Neural cell (in vitro differentiated cells): ENCODE measurements around the gene XIRP1. TPM values are rescaled to one million over a fixed set of nuclear protein-coding genes. Genes with fewer than 3 reads are reported as not detected.

Source experiments
- H2AFZ ChIP-seq: fragments of 200-600, 300-800 bp; sonication (generic), shearing (Covaris generic); 2 replicates; pipeline ENCODE4 v1.6.0; 2014; ENCODE audit warnings: low read depth, mild to moderate bottlenecking, antibody characterized with exemption, low read length, moderate library complexity
- H3F3A ChIP-seq: fragments of 200-600 bp; shearing (Covaris generic); 2 replicates; pipeline ENCODE4 v1.6.1; 2016; ENCODE audit warnings: mild to moderate bottlenecking, moderate library complexity, mixed read lengths, antibody characterized with exemption, low read length; ENCODE audit not compliant: insufficient read depth, poor library complexity, severe bottlenecking
- H3K27ac ChIP-seq: fragments of 200-600, 300-800 bp; sonication (generic), shearing (Covaris generic); 2 replicates; pipeline ENCODE4 v1.5.1; 2014; ENCODE audit warnings: mild to moderate bottlenecking, low read length, moderate library complexity
- H3K27me3 ChIP-seq: fragments of 300-800, 200-600 bp; sonication (generic), shearing (Covaris generic); 2 replicates; pipeline ENCODE4 v1.6.0; 2014; ENCODE audit warnings: mild to moderate bottlenecking, low read depth, low read length, moderate library complexity; ENCODE audit not compliant: insufficient read depth
- H3K36me3 ChIP-seq: fragments of 300-800, 200-600 bp; sonication (generic), shearing (Covaris generic); 2 replicates; pipeline ENCODE4 v1.5.1; 2014; ENCODE audit warnings: mild to moderate bottlenecking, antibody characterized with exemption, low read length, moderate library complexity; ENCODE audit not compliant: insufficient read depth
- H3K4me2 ChIP-seq: fragments of 300-800, 200-600 bp; sonication (generic), shearing (Covaris generic); 2 replicates; pipeline ENCODE4 v1.6.0; 2014; ENCODE audit warnings: mild to moderate bottlenecking, low read length
- H3K4me3 ChIP-seq: fragments of 300-800, 200-600 bp; sonication (generic), shearing (Covaris generic); 2 replicates; pipeline ENCODE4 v1.5.1; 2014; ENCODE audit warnings: mild to moderate bottlenecking, low read length, moderate library complexity
- H3K79me2 ChIP-seq: fragments of 200-600 bp; shearing (Covaris generic); replicated peaks from 2 replicates; pipeline ENCODE4 v1.6.0; 2014; ENCODE audit warnings: mild to moderate bottlenecking, low read length, moderate library complexity; ENCODE audit not compliant: insufficient read depth
- H3K9ac ChIP-seq: fragments of 300-800, 200-600 bp; sonication (generic), shearing (Covaris generic); 2 replicates; pipeline ENCODE4 v1.6.1; 2016; ENCODE audit warnings: mild to moderate bottlenecking, low read length, mixed read lengths
- H3K9me2 ChIP-seq: fragments of 200-600 bp; shearing (Covaris generic); 2 replicates; pipeline ENCODE4 v1.6.1; 2016; ENCODE audit warnings: mild to moderate bottlenecking, low read length, mixed read lengths; ENCODE audit not compliant: insufficient read depth
- H3K9me3 ChIP-seq: fragments of 200-600, 300-800 bp; sonication (generic), shearing (Covaris generic); 2 replicates; pipeline ENCODE4 v1.6.1; 2016; ENCODE audit warnings: mild to moderate bottlenecking, mixed run types, low read length, moderate library complexity, mixed read lengths
- H4K20me1 ChIP-seq: fragments of 200-600 bp; shearing (Covaris generic); 2 replicates; pipeline ENCODE4 v1.6.1; 2016; ENCODE audit warnings: mild to moderate bottlenecking, mixed run types; ENCODE audit not compliant: insufficient read depth
- CTCF ChIP-seq: fragments of 450-650 bp; IDR thresholded peaks from 2 replicates; pipeline ENCODE4 v1.5.1; 2014; ENCODE audit warnings: antibody characterized with exemption, mild to moderate bottlenecking, moderate library complexity; ENCODE audit not compliant: poor library complexity, severe bottlenecking
- EP300 ChIP-seq: fragments of 450-650 bp; conservative IDR thresholded peaks from 2 replicates; pipeline ENCODE4 v1.6.1; 2014; ENCODE audit warnings: antibody characterized with exemption, mild to moderate bottlenecking, moderate library complexity; ENCODE audit not compliant: poor library complexity, severe bottlenecking
- EZH2 ChIP-seq: fragments of 200-600, 300-800 bp; shearing (Covaris generic), sonication (generic); IDR thresholded peaks from 2 replicates; pipeline ENCODE4 v1.6.1; 2014; ENCODE audit warnings: antibody characterized with exemption, low read length, borderline replicate concordance, mild to moderate bottlenecking; ENCODE audit not compliant: insufficient read depth, poor library complexity, severe bottlenecking
- MXI1 ChIP-seq: fragments of 450-650 bp; conservative IDR thresholded peaks from 2 replicates; pipeline ENCODE4 v1.6.1; 2014; ENCODE audit warnings: antibody characterized with exemption, mild to moderate bottlenecking; ENCODE audit not compliant: poor library complexity, severe bottlenecking
- POLR2AphosphoS5 ChIP-seq: IDR thresholded peaks from 2 replicates; pipeline ENCODE4 v1.6.1; 2012
- RAD21 ChIP-seq: fragments of 450-650 bp; conservative IDR thresholded peaks from 2 replicates; pipeline ENCODE4 v1.6.1; 2014; ENCODE audit warnings: antibody characterized with exemption, mild to moderate bottlenecking, moderate library complexity
- REST ChIP-seq: IDR thresholded peaks from 2 replicates; pipeline ENCODE4 v1.6.1; 2012; ENCODE audit warnings: borderline replicate concordance
- SMC3 ChIP-seq: fragments of 450-650 bp; conservative IDR thresholded peaks from 2 replicates; pipeline ENCODE4 v1.6.1; 2014; ENCODE audit warnings: antibody characterized with exemption, mild to moderate bottlenecking, moderate library complexity; ENCODE audit not compliant: poor library complexity
- TAF1 ChIP-seq: IDR thresholded peaks from 2 replicates; pipeline ENCODE4 v1.6.1; 2012; ENCODE audit warnings: low read depth
- polyA plus RNA-seq: library from polyadenylated mRNA; depleted of rRNA; stranded (reverse); fragments of >200 nt; gene quantifications from 2 replicates; pipeline ENCODE4 v1.2.3, GENCODE V29; 2014

Gene XIRP1
- polyA plus RNA-seq, 1 donor from 2014 or later, result not detected

GRCh38 chr3:39146611-39147591, 45.5 kb downstream of the XIRP1 start (continued):
- TF ChIP-seq REST, result no peak

- H3K27ac ChIP-seq, result no peak overlapping the region
- no peak overlapping the region for H3K9ac ChIP-seq
- no peaks in the 10 kb centered on the region for H3K79me2 ChIP-seq
- no peak overlapping the region for H3K4me2 ChIP-seq
- TF ChIP-seq TAF1 (no peak), SMC3 (no peak), REST (no peak), MXI1 (no peak), EP300 (no peak), EZH2 (no peak), CTCF (no peak), POLR2AphosphoS5 (no peak), RAD21 (no peak)
- H4K20me1 ChIP-seq, result no peaks in the 10 kb centered on the region
- no peaks in the 10 kb centered on the region for H3K9me3 ChIP-seq
- no peaks in the 10 kb centered on the region for H3K36me3 ChIP-seq
- no peaks in the 10 kb centered on the region for H3K27me3 ChIP-seq
- H2AFZ ChIP-seq, result no peak overlapping the region
- no peaks in the 10 kb centered on the region for H3F3A ChIP-seq
- H3K4me3 ChIP-seq, result no peak overlapping the region
- H3K9me2 ChIP-seq, result no peaks in the 10 kb centered on the region
These were observed 46.3 kb downstream of the XIRP1 start for GRCh38 chr3:39146083-39146501.
